Stimulated activated memory B cell treated with anti-CD40 and anti-IgM and Interleukin-4, amounts not matched to agents 10 μg/mL and 1 μg/mL and 100 μg/mL, for 72 hours (primary cell): Measurements from ENCODE around the gene CA10.

Source experiments
- ATAC-seq: fragments of 150-1000 bp; cut with Tn5 transposase; 2 replicates; pipeline ENCODE4 v1.10.0; 2021
- H3K27ac Mint-ChIP-seq: one replicate; pipeline ENCODE4 v1.8.0; 2022; ENCODE audit warnings: mild to moderate bottlenecking, mixed read lengths
- H3K27me3 Mint-ChIP-seq: one replicate; pipeline ENCODE4 v1.8.0; 2022; ENCODE audit warnings: mixed read lengths
- H3K36me3 Mint-ChIP-seq: one replicate; pipeline ENCODE4 v1.8.0; 2022; ENCODE audit warnings: mixed read lengths
- H3K4me1 Mint-ChIP-seq: one replicate; pipeline ENCODE4 v1.8.0; 2022; ENCODE audit warnings: mixed read lengths
- H3K4me3 Mint-ChIP-seq: one replicate; pipeline ENCODE4 v1.8.0; 2022; ENCODE audit warnings: mild to moderate bottlenecking, moderate library complexity, mixed read lengths
- H3K9me3 Mint-ChIP-seq: one replicate; pipeline ENCODE4 v1.8.0; 2022; ENCODE audit warnings: mixed read lengths

Gene CA10

DNA sequence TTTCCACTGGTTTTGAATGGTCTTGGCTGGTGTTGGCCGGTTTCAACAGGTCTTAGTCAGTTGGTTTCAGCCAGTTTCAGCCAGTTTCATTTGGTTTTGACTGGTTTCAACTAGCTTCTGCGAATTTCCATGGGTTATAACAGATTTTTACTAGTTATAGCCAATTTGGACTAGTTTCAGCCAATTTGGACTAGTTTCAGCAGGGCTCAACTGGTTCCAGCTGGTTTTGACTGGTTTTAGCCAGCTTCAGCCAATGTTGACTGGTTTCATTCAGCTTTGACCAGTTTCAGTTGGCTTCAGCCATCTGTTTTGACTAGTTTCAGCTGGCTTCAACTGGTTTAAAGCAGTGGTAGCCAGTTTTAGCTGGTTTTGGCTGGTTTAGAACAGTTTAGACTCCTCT is 465.6 kb downstream of the CA10 start:
- Mint-ChIP-seq H3K27ac (no peak overlapping the region), H3K4me1 (no peaks in the 10 kb centered on the region), H3K36me3 (no peaks in the 10 kb centered on the region), H3K27me3 (no peaks in the 10 kb centered on the region), H3K4me3 (no peak overlapping the region), H3K9me3 (peaks cover 15% of the 10 kb centered on the region)
- no peak for ATAC-seq

DNA sequence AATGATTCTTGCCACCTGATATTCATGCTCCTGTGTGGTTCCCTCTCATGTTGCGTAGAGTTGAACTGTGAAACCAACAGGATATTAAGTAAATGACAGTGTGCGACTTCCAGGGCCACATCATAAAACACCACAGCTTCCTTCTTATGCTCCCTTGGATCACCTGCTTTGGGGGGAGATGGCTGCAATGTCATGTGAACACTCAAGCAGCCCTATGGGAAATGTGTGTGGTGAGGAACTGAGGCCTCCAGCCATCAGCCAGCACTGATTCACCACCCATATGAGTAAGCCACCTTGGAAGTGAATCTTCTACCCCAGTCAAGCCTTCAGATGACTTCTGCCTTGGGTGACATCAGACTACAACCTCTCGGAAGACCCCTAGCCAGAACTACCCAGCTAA is 470.6 kb downstream of the CA10 start:
- no peak for ATAC-seq
- H3K9me3 Mint-ChIP-seq: peaks cover 7% of the 10 kb centered on the region
- no peaks in the 10 kb centered on the region for H3K4me1 Mint-ChIP-seq
- no peaks in the 10 kb centered on the region for H3K27me3 Mint-ChIP-seq
- no peak overlapping the region for H3K4me3 Mint-ChIP-seq
- no peak overlapping the region for H3K27ac Mint-ChIP-seq
- no peaks in the 10 kb centered on the region for H3K36me3 Mint-ChIP-seq

DNA sequence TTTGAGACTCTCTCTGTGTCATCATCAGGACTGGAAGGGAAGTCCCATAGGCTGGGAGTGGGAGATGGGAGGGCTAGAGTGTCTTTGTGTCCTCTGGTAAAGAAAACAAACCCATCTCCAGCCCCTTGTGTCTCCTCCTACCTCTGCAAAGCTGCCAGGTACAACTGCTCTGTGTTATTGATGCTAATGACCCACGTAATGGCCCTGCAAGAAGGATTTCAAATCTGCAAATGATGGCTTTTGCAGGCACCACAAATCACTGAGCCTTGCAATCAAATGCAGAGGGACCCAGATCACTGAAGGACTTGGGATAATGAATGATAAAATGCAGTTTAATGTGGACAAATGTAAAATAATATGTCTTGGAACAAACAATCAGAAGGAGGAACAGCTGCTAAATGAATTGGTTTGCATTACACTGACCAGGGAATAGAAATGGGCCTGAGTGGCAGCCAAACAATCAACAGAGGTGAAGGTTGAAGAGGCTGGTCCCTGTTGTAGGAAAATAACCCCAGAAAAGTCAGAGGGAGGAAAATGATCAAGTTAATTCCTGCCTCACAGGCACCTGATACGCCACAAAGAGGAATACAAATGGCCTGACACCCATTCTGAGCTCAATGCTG is 473.1 kb downstream of the CA10 start:
- no peak overlapping the region for H3K4me3 Mint-ChIP-seq
- H3K4me1 Mint-ChIP-seq: no peaks in the 10 kb centered on the region
- no peak overlapping the region for H3K27ac Mint-ChIP-seq
- H3K9me3 Mint-ChIP-seq: peaks cover 3% of the 10 kb centered on the region
- no peak for ATAC-seq
- no peaks in the 10 kb centered on the region for H3K27me3 Mint-ChIP-seq
- no peaks in the 10 kb centered on the region for H3K36me3 Mint-ChIP-seq

DNA sequence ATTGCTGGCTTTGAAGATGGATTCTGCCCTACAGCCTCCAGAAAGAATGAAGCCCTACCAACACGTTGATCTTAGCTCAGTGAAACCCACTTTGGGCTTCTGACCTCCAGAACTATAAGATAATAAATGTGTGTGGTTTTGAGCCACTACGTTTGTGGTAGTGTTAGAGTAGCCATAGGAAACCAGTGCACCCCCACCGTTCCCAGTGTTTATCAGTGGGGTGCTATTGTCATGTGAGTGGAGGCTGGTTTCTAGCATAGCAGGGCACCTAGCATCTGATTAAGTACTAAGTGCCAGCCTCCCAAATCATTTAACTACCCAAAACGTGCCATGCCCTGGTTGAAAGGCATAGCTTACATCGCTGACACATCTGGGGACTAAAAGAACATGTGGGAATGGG is 474.3 kb downstream of the CA10 start:
- H3K36me3 Mint-ChIP-seq: no peaks in the 10 kb centered on the region

DNA sequence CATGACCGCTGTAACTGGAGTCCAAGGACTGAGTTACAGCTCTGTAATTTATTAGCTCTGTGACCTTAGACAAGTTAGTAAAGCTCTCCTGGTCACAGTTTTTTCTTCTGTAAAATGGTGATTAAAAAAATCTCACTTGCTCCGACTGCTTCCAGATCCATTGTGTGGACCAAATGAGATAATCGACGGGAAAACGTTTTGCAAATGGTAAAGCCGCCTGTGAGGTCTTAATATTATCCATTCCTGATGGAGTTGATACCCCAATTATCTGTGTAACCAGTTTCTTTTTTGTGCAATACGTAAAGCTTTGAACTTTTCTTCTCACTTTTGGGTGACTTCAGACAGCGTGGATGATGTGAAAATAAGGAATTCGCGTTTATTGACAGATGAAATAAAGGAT is 475.2 kb downstream of the CA10 start:
- H3K4me1 Mint-ChIP-seq: no peaks in the 10 kb centered on the region
- H3K27ac Mint-ChIP-seq: no peak overlapping the region
- H3K9me3 Mint-ChIP-seq: no peaks in the 10 kb centered on the region
- no peak overlapping the region for H3K4me3 Mint-ChIP-seq
- no peaks in the 10 kb centered on the region for H3K36me3 Mint-ChIP-seq
- no peak for ATAC-seq
- H3K27me3 Mint-ChIP-seq: no peaks in the 10 kb centered on the region

More for the DNA sequence above, 474.3 kb downstream of the CA10 start:
- no peaks in the 10 kb centered on the region for H3K9me3 Mint-ChIP-seq
- H3K27ac Mint-ChIP-seq: no peak overlapping the region
- no peaks in the 10 kb centered on the region for H3K4me1 Mint-ChIP-seq
- no peak overlapping the region for H3K4me3 Mint-ChIP-seq
- H3K27me3 Mint-ChIP-seq: no peaks in the 10 kb centered on the region
- no peak for ATAC-seq

DNA sequence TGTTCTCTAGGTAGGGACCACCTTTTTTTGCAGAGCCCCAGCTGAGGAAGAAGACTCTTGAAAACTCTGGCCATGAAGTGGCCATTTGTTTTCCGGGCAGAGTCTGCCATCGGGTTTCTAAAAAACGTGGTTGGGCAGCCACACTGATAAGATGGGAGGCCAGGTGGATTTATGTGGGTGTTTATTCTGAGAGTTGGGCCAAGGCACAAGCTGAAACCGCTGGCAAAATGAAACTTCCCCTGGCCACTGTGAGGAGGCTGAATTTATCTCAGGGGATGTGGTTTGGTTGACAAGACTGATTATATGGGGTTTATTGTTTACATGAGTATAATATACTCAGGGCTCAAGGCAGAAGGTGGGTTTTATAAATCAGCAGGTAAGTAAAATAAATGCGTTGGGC is 476.4 kb downstream of the CA10 start:
- Mint-ChIP-seq H3K27ac (no peak overlapping the region), H3K27me3 (no peaks in the 10 kb centered on the region), H3K4me1 (no peaks in the 10 kb centered on the region), H3K36me3 (no peaks in the 10 kb centered on the region), H3K4me3 (no peak overlapping the region), H3K9me3 (no peaks in the 10 kb centered on the region)
- ATAC-seq: no peak

DNA sequence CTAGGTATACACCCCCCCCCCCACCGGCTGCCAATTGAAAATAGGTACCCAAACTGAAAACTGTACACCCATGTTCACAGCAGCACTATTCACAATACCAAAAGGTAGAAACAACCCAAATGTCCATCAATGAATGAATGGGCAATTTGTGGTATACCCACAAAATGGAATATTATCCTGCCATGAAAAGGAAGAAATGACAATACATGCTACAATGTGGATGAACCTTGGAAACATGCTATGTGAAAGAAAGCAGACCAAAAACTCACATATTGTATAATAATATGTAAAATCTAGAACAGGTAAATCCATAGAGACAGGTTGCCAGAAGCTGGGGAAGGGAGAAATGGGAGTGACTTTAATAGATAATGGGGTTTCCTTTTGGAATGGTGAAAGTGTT is 480.6 kb downstream of the CA10 start:
- Mint-ChIP-seq H3K9me3 (no peaks in the 10 kb centered on the region), H3K4me1 (no peaks in the 10 kb centered on the region), H3K27ac (no peak overlapping the region), H3K36me3 (no peaks in the 10 kb centered on the region), H3K27me3 (no peaks in the 10 kb centered on the region), H3K4me3 (no peak overlapping the region)
- ATAC-seq: no peak

DNA sequence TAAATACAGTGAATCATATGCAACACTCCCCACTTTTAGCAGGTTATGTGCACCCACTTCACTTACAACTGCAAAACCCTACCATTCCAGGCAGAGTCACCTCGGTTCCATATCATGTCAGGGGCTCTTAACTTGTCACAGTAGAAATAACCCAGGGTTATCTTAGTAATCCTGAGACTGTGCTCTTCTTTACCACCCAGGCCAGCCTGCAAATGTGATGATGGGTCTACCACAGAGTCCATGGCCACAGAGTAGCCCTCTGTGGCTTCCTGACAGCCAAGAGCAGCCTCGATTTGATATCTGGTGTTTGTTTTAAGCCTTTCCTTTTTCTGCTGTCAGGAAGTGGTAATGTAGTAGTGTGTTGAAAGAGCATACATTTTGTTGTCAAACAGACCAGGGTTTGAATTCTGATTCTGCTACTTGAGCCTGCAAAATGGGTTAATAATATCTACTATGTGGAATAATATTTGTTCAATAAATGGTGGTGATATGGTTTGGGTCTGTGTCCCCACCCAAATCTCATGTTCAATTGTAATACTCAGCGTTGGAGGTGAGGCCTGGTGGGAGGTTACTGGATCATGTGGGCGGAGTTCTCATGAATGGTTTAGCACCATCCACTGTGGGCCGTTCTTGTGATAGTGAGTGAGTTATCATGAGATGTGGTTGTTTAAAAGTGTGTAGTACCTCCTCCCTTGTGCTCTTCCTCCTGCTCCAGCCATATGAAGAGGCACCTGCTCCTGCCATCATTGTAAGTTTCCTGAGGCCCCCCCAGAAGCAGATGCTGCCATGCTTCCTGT is 481.6 kb downstream of the CA10 start:
- Mint-ChIP-seq H3K4me3 (no peak overlapping the region), H3K4me1 (no peaks in the 10 kb centered on the region), H3K36me3 (no peaks in the 10 kb centered on the region), H3K27ac (no peak overlapping the region), H3K27me3 (no peaks in the 10 kb centered on the region), H3K9me3 (no peaks in the 10 kb centered on the region)
- no peak for ATAC-seq

DNA sequence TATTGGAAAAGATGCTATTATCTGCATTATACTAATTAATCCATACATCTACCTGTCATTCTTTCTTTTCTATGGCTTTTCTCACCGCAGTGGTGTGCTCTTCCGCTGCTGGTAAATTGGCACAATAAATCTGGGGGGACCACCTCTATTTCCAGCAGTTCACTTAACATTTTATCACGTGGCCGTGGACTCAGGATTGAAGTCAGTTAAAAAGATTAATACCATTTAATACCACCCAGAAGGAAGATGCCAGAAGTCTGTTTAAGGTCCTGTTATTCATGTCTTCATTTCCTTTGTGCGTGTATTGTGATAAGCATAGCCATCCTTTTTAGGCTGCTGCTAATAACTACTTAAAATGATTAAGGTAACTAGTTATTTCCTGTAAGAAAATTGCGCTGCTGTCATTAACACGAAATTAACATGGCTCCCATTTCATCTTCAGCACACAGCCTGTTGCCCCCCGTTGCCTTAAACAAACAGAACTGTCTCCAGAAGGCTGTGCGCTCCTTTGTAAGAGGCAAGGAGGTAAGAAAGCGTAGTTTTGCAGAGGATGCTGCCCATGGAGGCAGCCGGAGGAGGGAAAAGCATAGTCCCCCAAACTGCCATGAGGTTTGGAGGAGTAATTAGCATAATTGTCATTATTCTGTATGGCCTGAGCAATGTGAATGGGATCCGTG is 483.8 kb downstream of the CA10 start:
- Mint-ChIP-seq H3K4me1 (no peaks in the 10 kb centered on the region), H3K27me3 (no peaks in the 10 kb centered on the region), H3K9me3 (no peaks in the 10 kb centered on the region), H3K36me3 (no peaks in the 10 kb centered on the region), H3K4me3 (no peak overlapping the region), H3K27ac (no peak overlapping the region)
- no peak for ATAC-seq

DNA sequence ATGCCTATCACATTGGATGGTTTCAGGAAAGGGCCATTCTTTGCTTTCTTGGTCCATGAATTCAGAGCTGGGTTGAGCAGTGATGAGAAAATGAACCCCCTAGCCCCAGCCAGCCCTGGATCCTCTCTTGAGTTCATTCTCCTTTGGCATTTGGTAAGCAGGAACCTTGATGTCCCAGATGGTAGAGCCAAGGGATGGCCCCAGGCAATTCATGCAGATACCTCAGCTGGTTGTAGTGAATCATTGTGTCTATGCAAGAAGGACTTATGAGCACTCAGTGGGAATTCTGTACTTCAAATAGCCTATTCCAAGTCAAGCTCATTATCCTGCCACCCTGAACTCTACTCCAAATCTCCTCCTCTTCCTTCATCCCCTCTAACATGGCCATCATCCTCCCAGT is 485.4 kb downstream of the CA10 start:
- Mint-ChIP-seq H3K36me3 (no peaks in the 10 kb centered on the region), H3K27me3 (no peaks in the 10 kb centered on the region), H3K4me1 (no peaks in the 10 kb centered on the region), H3K27ac (no peak overlapping the region), H3K9me3 (no peaks in the 10 kb centered on the region), H3K4me3 (no peak overlapping the region)
- no peak for ATAC-seq

DNA sequence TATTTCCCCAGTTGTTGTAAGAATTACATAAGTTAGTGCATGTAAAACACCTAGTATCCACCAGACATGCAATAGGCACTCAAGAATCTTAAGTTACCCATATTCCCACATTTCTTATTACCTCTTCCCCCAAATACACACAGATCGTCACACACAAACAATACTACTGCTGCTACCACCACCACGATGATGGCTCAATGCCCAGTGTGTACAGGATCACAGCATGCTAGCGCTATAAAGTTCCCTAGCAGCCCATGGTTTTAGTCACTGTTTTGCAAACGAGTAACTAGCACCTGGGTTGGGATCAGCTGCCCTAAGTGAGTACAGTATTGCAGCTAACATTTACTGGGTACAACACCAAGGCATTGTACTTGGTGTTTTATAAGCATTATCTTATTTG is 486.4 kb downstream of the CA10 start:
- ATAC-seq: no peak

DNA sequence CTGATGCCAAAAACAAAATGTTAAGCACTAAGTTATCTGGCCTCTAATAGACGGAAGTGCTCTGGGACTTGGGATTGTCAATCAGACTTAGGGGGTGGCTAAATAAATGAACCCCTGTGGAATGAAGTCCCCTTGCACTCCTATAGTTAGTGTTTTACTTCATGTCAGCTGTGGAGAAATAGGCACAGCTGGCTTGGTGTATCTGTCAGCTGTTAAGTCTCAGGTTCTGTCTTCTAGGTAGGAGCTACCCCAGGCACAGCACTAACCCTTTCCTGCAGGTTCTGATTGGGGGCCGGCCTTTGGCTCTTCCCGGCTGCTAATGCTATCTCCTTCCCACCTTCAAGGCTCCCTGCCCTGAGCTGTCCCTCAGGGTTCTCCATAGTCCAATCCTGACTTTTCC is 487.6 kb downstream of the CA10 start:
- Mint-ChIP-seq H3K9me3 (no peaks in the 10 kb centered on the region), H3K27ac (no peak overlapping the region), H3K27me3 (no peaks in the 10 kb centered on the region), H3K4me3 (no peak overlapping the region), H3K36me3 (no peaks in the 10 kb centered on the region), H3K4me1 (no peaks in the 10 kb centered on the region)
- no peak for ATAC-seq

More for the DNA sequence above, 486.4 kb downstream of the CA10 start:
- no peak overlapping the region for H3K4me3 Mint-ChIP-seq
- no peaks in the 10 kb centered on the region for H3K4me1 Mint-ChIP-seq
- H3K9me3 Mint-ChIP-seq: no peaks in the 10 kb centered on the region
- H3K27me3 Mint-ChIP-seq: no peaks in the 10 kb centered on the region
- H3K27ac Mint-ChIP-seq: no peak overlapping the region
- no peaks in the 10 kb centered on the region for H3K36me3 Mint-ChIP-seq

DNA sequence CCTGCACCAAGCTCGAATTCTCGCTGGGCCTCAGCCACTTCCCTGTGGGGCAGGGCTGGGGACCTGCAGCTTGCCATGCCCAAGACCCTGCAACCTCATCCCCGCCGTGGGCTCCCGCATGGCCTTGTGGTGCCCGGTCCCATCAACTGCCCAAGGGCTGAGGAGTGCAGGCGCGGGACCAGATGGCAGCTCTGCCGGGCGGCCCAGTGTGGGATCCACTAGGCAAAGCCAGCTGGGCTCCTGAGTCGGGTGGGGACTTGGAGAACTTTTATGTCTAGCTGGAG is 489.6 kb downstream of the CA10 start:
- ATAC-seq: no peak
- no peaks in the 10 kb centered on the region for H3K27me3 Mint-ChIP-seq
- no peaks in the 10 kb centered on the region for H3K36me3 Mint-ChIP-seq
- H3K27ac Mint-ChIP-seq: no peak overlapping the region
- H3K9me3 Mint-ChIP-seq: no peaks in the 10 kb centered on the region
- no peaks in the 10 kb centered on the region for H3K4me1 Mint-ChIP-seq
- H3K4me3 Mint-ChIP-seq: no peak overlapping the region

DNA sequence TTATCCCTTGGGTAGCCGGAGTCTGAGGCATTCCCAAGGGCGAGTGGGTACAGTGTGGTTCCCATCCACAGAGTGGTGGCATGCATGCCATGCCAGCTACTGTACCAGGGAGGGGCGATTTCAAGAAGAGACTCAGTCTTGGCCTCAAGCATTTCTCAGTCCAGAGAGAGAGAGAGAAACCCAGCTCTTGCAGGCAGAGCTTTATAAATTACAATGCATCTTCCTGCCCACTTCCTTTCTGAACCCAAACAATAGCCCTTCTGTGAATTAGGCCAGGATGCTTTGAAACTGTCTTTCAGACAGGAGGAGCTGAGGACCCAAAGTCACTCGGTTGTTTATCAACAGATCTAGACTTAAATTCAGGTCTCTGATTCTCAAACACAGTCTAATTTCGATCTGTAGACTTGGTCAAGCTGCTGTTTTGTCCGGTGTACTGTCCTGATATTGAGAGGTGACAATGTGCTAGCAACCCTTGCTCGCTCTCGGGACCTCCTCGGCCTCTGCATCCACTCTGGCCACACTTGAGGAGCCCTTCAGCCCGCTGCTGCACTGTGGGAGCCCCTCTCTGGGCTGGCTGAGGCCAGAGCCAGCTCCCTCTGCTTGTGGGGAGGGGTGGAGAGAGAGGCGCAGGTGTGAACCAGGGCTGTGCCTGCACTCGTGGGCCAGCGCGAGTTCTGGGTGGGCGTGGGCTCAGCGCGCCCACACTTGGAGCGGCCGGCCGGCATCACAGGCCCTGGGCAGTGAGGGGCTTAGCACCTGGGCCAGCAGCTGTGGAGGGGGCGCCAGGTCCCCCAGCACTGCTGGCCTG is 490.2 kb downstream of the CA10 start:
- H3K4me3 Mint-ChIP-seq: no peak overlapping the region
- H3K36me3 Mint-ChIP-seq: no peaks in the 10 kb centered on the region
- H3K27ac Mint-ChIP-seq: no peak overlapping the region
- no peaks in the 10 kb centered on the region for H3K9me3 Mint-ChIP-seq
- no peaks in the 10 kb centered on the region for H3K4me1 Mint-ChIP-seq
- no peaks in the 10 kb centered on the region for H3K27me3 Mint-ChIP-seq
- no peak for ATAC-seq

DNA sequence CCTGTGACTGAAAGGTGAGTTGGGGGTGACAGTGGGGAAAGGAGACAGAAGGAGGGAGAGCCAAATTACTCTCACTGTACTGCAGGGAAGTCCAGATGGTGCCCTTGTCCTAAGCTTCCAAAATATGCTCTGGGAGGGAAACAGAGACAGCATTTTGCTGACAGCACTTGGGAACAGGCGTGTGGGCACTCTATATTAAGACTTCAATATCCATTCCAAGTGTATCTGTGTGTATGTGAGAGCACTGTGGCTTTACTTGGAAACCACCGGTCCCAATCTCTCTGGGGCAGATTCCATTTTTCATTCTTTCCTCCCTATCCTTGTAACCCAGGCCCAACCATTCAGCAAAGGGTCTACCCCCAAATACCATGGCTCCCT is 490.8 kb downstream of the CA10 start:
- Mint-ChIP-seq H3K4me1 (no peaks in the 10 kb centered on the region), H3K27me3 (no peaks in the 10 kb centered on the region), H3K27ac (no peak overlapping the region), H3K36me3 (no peaks in the 10 kb centered on the region), H3K9me3 (no peaks in the 10 kb centered on the region), H3K4me3 (no peak overlapping the region)
- ATAC-seq: no peak
